H1 (cell line): ENCODE measurements around the gene TMUB1.

Source experiments
- ATF2 ChIP-seq: IDR thresholded peaks from 2 replicates; pipeline ENCODE4 v1.6.1; 2012; ENCODE audit warnings: low read length, inconsistent platforms
- BRCA1 ChIP-seq: IDR thresholded peaks from 2 replicates; pipeline ENCODE4 v1.6.1; 2012; ENCODE audit warnings: low read depth, low read length, improper control_type of control experiment
- CBX8 ChIP-seq: fragments of 300-800, 300-1000 bp; sonication (generic); IDR thresholded peaks from 2 replicates; pipeline ENCODE4 v1.7.1; 2016; ENCODE audit warnings: low read depth, low read length, borderline replicate concordance
- POLR2AphosphoS5 ChIP-seq: IDR thresholded peaks from 2 replicates; pipeline ENCODE4 v1.6.1; 2011; ENCODE audit warnings: low read depth, low read length

- TF ChIP-seq BRCA1, result no peak
- TF ChIP-seq POLR2AphosphoS5, result no peak
- TF ChIP-seq CBX8, result no peak
- TF ChIP-seq ATF2, result no peak
Observed at GRCh38 chr7:151079199-151079910, 3.9 kb downstream of the TMUB1 start.
